MM.1S (cell line): ENCODE data around the gene MSLN.

Source experiments
- CTCF ChIP-seq: fragments of 300-600 bp; sonication (generic); IDR thresholded peaks from 2 replicates; pipeline ENCODE4 v1.5.1; 2016; ENCODE audit warnings: antibody characterized with exemption, low read length, mixed read lengths
- EZH2 ChIP-seq: fragments of 300-600 bp; sonication (generic); optimal IDR thresholded peaks from 2 replicates; pipeline ENCODE3; 2017; ENCODE audit warnings: low read depth, mild to moderate bottlenecking, antibody characterized with exemption, low read length, mixed read lengths

GRCh38 chr16:741986-742629 lies 18.4 kb upstream of the MSLN start:
- TF ChIP-seq EZH2 (no peak), CTCF (no peak)
